Calu3 (cell line): ENCODE data around the gene KIFAP3. TPM values are rescaled to one million over a fixed set of nuclear protein-coding genes. Genes with fewer than 3 reads are reported as not detected.
"Not testable (repeated sequence)": the region's sequence is repeated elsewhere in the genome, so short reads cannot be mapped to it uniquely, and the experiment has no call there.

Source experiments
- BruUV-seq: library from RNA; stranded (reverse); fragments of 400-500 nt; replicated peaks from 2 replicates; lab custom pipeline; 2021; lab: Mats Ljungman, UMichigan
- CTCF ChIA-PET: fragments of 300-600 bp; sonication (Branson Sonifier 250); formaldehyde crosslinking; loops from one replicate; lab custom pipeline; 2022; ENCODE audit warnings: antibody characterized with exemption; lab: Charles Lee
- DNase-seq: peaks from one replicate; pipeline ENCODE4 v3.0.0; 2022
- H3K27ac Mint-ChIP-seq: one replicate; pipeline ENCODE4 v1.8.0; 2022; ENCODE audit warnings: mixed read lengths; ENCODE audit not compliant: unreplicated experiment
- H3K27me3 Mint-ChIP-seq: one replicate; pipeline ENCODE4 v1.8.0; 2022; ENCODE audit warnings: mixed read lengths; ENCODE audit not compliant: unreplicated experiment
- H3K36me3 Mint-ChIP-seq: one replicate; pipeline ENCODE4 v1.8.0; 2022; ENCODE audit warnings: mild to moderate bottlenecking, moderate library complexity, mixed read lengths; ENCODE audit not compliant: insufficient read depth, unreplicated experiment
- H3K4me1 Mint-ChIP-seq: one replicate; pipeline ENCODE4 v1.8.0; 2022; ENCODE audit warnings: mild to moderate bottlenecking, low read depth, mixed read lengths; ENCODE audit not compliant: unreplicated experiment
- H3K4me3 Mint-ChIP-seq: one replicate; pipeline ENCODE4 v1.8.0; 2022; ENCODE audit warnings: mild to moderate bottlenecking, low read depth, moderate library complexity, mixed read lengths; ENCODE audit not compliant: unreplicated experiment
- H3K9me3 Mint-ChIP-seq: one replicate; pipeline ENCODE4 v1.8.0; 2022; ENCODE audit warnings: low read depth, mixed read lengths; ENCODE audit not compliant: unreplicated experiment
- intact Hi-C: fragments of 100-400 bp; cut with micrococcal nuclease; formaldehyde crosslinking; loops from one replicate; pipeline ENCODE4 v1.10.0; 2022; ENCODE audit not compliant: unreplicated experiment
- total RNA-seq: library from RNA; stranded (reverse); gene quantifications from 2 replicates; pipeline ENCODE4 v1.2.3, GENCODE V29; 2022
- TF ChIP-seq, protein P1 (sequence below): fragments of 200-600 bp; IDR thresholded peaks from one replicate; pipeline ENCODE4 v1.8.0; 2022; ENCODE audit warnings: antibody characterized with exemption; ENCODE audit not compliant: unreplicated experiment

The KIFAP3 gene
- total RNA-seq, 1 experiment from 2014 or later: 16.2 TPM

DNA sequence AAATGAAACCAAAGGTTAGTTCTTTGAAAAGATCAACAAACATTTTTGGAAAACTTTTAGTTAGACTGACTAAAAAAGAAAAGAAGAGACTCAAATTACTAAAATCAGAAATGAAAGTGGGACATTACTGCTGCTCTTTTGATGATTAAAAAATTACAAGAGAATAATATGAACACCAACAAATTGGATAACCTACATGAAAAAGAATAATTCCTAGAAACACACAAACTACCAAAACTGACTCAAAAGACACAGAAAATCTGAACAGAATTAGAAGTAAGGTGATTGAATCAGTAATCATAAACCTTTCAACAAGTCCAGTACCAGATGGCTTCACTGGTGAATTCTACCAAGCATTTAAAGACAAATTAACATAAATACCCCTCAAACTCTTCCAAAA, 5.6 kb downstream of the KIFAP3 start:
- CTCF ChIA-PET: no interaction called here
- TF ChIP-seq, protein P1, sequence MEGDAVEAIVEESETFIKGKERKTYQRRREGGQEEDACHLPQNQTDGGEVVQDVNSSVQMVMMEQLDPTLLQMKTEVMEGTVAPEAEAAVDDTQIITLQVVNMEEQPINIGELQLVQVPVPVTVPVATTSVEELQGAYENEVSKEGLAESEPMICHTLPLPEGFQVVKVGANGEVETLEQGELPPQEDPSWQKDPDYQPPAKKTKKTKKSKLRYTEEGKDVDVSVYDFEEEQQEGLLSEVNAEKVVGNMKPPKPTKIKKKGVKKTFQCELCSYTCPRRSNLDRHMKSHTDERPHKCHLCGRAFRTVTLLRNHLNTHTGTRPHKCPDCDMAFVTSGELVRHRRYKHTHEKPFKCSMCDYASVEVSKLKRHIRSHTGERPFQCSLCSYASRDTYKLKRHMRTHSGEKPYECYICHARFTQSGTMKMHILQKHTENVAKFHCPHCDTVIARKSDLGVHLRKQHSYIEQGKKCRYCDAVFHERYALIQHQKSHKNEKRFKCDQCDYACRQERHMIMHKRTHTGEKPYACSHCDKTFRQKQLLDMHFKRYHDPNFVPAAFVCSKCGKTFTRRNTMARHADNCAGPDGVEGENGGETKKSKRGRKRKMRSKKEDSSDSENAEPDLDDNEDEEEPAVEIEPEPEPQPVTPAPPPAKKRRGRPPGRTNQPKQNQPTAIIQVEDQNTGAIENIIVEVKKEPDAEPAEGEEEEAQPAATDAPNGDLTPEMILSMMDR: no peak
- peaks cover 4% of the 10 kb centered on the region for H3K36me3 Mint-ChIP-seq
- H3K27me3 Mint-ChIP-seq: no peaks in the 10 kb centered on the region
- no peak overlapping the region for H3K4me3 Mint-ChIP-seq
- no peak for DNase-seq
- BruUV-seq: no TSS peak
- no peak overlapping the region for H3K27ac Mint-ChIP-seq
- no peaks in the 10 kb centered on the region for H3K9me3 Mint-ChIP-seq
- H3K4me1 Mint-ChIP-seq: peaks cover 17% of the 10 kb centered on the region
- intact Hi-C loops: no loop called here

DNA sequence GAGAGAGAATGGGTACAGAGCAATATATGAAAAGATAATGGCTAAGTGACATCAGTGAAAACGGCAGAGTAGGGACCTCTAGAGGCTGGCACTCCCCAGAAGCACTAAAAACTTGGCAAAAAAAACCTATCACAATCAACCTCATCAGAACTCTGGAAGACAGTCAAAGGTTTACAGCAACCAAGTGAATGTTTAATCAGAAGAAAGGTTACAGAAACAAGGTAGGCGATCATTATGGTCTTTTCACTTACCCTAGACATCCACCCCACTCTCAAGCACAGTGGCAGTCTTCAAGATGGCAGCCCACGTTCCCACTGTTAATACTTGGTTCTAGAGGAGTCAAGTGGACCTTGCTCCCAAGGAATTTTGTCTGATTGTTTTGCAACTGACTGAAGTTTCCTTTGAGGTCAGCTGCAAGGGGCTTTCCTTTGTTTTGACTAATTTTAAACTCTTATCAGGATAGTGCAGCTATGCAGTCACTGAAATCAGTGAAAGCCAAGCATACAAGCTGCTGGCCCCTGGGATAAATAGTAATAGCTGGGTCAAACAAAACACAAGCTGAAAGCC, 7.2 kb downstream of the KIFAP3 start:
- Mint-ChIP-seq H3K9me3 (no peaks in the 10 kb centered on the region), H3K27ac (no peak overlapping the region), H3K27me3 (no peaks in the 10 kb centered on the region), H3K4me3 (no peak overlapping the region), H3K36me3 (no peaks in the 10 kb centered on the region), H3K4me1 (peaks cover 27% of the 10 kb centered on the region)
- DNase-seq: no peak
- TF ChIP-seq, protein P1: no peak
- CTCF ChIA-PET: no interaction called here
- intact Hi-C loops: no loop called here
- no TSS peak for BruUV-seq

DNA sequence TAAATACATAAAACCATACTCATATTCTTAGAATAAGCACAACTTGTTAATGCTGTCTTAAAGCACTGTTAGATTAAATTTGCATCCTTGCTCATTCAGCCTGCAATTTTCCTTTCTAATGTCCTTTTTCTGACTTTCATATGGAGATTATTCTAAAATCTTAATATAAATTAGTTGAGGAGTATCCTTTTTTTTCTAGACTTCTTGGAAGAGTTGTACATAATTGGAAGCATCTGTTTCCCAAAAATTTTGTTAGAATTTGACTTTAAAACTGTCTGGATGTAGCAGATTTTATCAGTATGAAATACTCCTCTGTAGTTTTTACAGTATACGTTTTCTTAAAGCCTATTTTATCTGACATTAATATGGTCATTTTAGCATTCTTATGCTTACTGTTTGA, 9.7 kb downstream of the KIFAP3 start:
- BruUV-seq: no TSS peak
- intact Hi-C loops: no loop called here
- TF ChIP-seq, protein P1: no peak
- no peak for DNase-seq
- Mint-ChIP-seq H3K9me3 (no peaks in the 10 kb centered on the region), H3K36me3 (no peaks in the 10 kb centered on the region), H3K27me3 (no peaks in the 10 kb centered on the region), H3K4me3 (no peak overlapping the region), H3K4me1 (peaks cover 22% of the 10 kb centered on the region), H3K27ac (no peak overlapping the region)
- CTCF ChIA-PET: no interaction called here

DNA sequence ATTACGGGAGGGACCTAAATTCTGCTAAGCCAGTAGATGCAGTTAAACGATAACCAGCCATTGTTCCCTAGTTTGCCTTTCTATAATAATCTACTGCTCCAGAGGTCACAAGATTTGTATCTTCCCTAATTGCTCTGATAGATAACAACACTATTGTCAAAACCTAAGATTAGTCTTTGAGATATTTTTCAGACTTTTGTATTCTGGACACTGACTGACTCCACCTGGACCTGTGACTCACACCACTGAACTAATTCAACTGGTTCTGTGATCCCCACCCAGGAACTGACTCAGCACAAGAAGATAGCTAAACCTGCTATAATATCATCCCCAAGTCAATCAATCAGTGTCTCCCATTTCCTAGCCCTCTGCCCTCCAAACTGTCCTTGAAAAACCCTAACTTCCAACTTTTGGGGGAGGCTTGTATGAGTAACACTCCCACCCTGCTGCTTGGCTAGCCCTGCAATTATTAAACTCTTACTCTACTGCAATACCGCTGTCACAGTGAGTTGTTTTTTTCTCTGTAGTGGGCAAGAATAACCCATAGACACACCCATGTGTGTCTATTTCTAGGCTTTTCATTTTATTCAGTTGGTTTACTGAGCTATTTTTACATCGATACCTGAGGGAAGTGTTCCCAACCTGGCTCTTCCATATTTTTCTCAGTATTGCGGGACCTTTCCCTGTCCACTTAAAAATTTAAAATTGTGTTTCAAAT, 11.2 kb downstream of the KIFAP3 start:
- peaks cover 22% of the 10 kb centered on the region for H3K4me1 Mint-ChIP-seq
- H3K9me3 Mint-ChIP-seq: no peaks in the 10 kb centered on the region
- CTCF ChIA-PET: no interaction called here
- H3K27ac Mint-ChIP-seq: peak overlapping the region; percentile 87
- TF ChIP-seq, protein P1: no peak
- H3K36me3 Mint-ChIP-seq: no peaks in the 10 kb centered on the region
- H3K27me3 Mint-ChIP-seq: no peaks in the 10 kb centered on the region
- intact Hi-C loops: no loop called here
- peak overlapping the region; percentile 34 for H3K4me3 Mint-ChIP-seq
- peak; percentile 41 for DNase-seq
- no TSS peak for BruUV-seq

DNA sequence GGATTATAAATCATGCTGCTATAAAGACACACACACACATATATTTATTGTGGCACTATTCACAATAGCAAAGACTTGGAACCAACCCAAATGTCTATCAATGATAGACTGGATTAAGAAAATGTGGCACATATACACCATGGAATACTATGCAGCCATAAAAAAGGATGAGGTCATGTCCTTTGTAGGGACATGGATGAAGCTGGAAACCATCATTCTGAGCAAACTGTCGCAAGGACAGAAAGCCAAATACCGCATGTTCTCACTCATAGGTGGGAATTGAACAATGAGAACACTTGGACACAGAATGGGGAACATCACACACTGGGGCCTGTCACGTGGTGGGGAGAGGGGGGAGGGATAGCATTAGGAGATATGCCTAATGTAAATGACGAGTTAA, 12.8 kb downstream of the KIFAP3 start:
- H3K27me3 Mint-ChIP-seq, H3K4me3 Mint-ChIP-seq, H3K9me3 Mint-ChIP-seq, BruUV-seq, intact Hi-C loops, H3K27ac Mint-ChIP-seq, H3K36me3 Mint-ChIP-seq, DNase-seq, CTCF ChIA-PET: not testable (repeated sequence)
- H3K4me1 Mint-ChIP-seq: peaks cover 15% of the 10 kb centered on the region

DNA sequence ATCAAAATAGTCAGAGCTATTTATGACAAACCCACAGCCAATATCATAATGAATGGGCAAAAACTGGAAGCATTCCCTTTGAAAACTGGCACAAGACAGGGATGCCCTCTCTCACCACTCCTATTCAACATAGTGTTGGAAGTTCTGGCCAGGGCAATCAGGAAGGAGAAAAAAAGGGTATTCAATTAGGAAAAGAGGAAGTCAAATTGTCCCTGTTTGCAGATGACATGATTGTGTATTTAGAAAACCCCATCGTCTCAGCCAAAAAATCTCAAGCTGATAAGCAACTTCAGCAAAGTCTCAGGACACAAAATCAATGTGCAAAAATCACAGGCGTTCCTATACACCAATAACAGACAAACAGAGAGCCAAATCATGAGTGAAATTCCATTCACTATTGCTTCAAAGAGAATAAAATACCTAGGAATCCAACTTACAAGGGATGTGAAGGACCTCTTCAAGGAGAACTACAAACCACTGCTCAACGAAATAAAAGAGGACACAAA, 14.4 kb downstream of the KIFAP3 start:
- CTCF ChIA-PET, intact Hi-C loops, H3K9me3 Mint-ChIP-seq, H3K4me3 Mint-ChIP-seq, H3K27ac Mint-ChIP-seq, H3K36me3 Mint-ChIP-seq, DNase-seq, H3K27me3 Mint-ChIP-seq, BruUV-seq: not testable (repeated sequence)
- H3K4me1 Mint-ChIP-seq: peaks cover 14% of the 10 kb centered on the region
